HG03045 (cell line): ENCODE results near the gene PCMTD2.
A peak's percentile ranks its signal among the peaks of the same experiment; 100 is the strongest.

ENCODE experiments used
- ATAC-seq: cut with Tn5 transposase; IDR thresholded peaks from one replicate; pipeline ENCODE4 v1.9.1; 2021; ENCODE audit warnings: mild to moderate bottlenecking, moderate library complexity; ENCODE audit not compliant: unreplicated experiment

PCMTD2 gene

GRCh38 chr20:64255361-64256281 lies at the start of gene PCMTD2:
Gene PCMTD2, plus strand, starts transcription at chr20:64255748. Its CDS starts 4,218 bp downstream, at chr20:64259966.
- ATAC-seq, result peak; percentile 80

- no peak for ATAC-seq
These were observed 48.9 kb upstream of the PCMTD2 start for GRCh38 chr20:64206614-64207013.

DNA sequence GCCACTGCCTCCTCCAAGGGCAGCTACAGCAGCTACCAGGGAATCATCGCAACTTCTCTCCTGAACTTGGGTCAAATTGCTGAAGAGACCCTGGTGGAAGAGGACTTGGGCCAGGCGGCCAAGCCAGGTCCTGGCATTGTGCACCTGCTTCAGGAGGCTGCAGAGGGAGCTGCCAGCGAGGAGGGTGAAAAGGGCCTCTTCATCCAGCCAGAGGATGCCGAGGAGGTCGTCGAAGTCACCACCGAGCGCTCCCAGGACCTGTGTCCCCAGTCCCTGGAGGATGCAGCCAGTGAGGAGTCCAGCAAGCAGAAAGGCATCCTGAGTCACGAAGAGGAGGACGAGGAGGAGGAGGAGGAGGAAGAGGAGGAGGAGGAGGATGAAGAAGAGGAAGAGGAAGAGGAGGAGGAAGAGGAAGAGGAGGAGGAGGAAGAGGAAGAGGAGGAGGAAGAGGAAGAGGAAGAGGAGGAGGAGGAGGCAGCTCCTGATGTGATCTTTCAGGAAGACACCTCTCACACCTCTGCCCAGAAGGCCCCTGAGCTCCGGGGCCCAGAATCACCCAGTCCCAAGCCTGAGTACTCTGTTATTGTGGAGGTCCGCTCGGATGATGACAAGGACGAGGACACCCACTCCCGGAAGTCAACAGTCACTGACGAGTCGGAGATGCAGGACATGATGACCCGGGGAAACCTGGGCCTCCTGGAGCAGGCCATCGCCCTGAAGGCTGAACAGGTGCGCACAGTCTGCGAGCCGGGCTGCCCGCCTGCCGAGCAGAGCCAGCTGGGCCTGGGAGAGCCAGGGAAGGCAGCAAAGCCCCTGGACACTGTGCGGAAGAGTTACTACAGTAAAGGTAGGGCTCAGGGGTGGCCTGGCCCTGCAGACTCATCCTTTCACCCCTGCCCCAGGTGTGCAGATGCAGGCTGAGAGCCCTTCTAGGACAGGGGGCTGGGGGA lies 47.6 kb upstream of the PCMTD2 start:
- no peak for ATAC-seq

DNA sequence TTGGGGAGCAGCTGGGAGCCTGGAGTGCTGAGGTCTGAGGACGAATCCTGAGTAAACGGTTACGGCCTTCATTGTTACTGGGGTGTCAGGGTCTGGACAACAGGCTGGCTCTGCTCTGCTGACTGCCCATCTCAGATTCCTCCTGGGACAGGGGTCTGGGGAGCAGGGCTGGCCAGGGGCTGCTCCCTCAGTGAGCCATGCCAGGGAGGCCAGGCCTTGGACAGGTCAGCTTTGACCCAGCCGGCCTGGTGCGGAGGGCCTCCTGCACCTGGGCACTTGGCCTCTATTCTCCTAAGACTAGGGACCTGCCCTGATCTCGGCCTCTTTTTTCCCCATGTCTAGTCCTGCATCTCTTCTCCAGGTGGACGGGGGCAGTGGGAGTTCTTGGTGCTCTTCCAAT lies 46.4 kb upstream of the PCMTD2 start:
- ATAC-seq, result no peak

DNA sequence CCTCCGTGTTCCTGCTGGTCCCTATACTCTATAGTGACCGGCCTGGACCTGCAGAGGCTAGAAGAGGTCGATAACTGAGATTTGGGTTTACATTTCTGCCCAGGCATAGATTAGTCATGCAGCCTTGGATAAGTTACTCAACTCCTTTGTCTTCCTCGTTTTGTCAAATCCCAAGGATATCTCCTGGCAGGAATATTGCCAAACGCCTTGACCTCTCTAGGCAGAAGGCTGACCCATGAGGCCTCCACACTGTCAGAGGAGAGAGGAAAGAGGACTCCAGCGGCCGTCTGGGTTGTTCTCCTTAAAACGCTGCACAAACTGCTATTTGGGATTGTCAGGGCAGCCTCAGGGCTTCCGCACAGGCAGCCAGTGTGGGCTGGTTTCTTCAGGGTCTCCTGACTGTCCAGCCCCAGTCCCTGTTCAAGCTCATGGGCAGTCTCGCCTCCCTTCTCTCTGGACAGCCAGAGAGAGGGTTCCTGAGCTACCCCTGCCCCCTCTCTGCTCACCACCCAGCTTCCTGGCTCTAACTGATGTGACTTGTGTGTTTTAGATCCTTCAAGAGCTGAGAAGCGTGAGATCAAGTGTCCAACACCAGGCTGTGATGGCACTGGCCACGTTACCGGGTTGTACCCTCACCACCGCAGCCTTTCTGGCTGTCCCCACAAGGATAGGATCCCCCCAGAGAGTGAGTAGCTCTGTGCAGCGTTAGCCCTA lies 44.7 kb upstream of the PCMTD2 start:
- no peak for ATAC-seq

- ATAC-seq, result no peak
These were observed 43.5 kb upstream of the PCMTD2 start for GRCh38 chr20:64211874-64212658.

DNA sequence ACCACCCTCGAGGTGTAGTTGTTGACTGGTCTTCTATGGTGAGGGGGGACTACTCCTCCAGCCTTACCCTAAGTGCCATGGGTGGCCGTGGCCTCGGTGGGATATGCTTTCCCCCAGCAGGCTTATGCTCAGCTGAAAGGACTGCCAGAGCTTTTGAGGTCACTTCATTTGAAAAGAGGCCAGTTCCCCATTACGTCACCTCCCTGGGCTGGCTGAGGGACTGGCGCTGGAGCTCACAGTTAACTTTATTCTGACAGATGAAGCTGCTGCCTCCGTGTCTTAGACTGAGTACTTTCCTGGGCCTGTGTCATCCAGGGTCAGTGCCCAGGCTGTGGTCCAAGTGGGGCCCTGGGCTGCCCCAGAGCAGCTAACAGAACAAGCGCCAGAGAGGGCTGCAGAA lies 42.8 kb upstream of the PCMTD2 start:
- no peak for ATAC-seq

DNA sequence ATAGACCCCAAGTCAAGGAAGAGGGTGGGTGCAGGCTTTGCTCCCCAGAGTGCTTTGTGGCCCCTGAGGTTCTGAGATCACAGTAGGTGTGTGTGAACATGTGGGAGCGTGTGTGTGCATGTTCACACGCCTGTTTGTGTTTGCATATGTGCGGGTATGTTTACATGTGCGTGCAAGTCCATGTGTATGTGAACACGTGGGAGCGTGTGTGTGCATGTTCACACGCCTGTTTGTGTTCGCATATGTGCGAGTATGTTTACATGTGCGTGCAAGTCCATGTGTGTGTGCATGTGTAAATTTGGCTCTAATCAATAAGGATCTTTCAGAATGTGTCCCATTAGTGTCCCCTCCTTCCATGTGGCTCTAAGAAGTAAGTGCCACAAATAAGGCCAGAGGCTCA lies 41.4 kb upstream of the PCMTD2 start:
- no peak for ATAC-seq

DNA sequence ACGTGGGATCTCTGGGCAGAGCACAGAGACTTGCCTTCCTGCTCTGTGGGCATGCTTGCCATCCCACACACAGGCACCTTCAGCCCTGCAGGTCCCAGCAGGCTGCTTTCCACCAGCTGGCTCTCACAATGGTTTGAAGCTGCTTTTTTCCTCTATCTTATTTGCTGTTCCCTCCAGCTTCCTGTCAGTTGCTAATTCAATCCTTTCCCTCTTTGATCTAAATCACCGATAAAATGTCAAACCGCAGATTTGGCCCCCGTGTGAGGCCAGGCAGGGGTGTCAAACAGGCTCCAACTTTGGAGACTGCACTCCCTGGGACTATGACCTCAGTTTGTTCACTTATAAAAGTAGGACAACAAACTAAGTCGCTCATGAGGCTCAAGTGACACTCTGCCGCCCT lies 40.6 kb upstream of the PCMTD2 start:
- no peak for ATAC-seq

- ATAC-seq, result no peak
These were observed 39.5 kb upstream of the PCMTD2 start for GRCh38 chr20:64216036-64216435.

DNA sequence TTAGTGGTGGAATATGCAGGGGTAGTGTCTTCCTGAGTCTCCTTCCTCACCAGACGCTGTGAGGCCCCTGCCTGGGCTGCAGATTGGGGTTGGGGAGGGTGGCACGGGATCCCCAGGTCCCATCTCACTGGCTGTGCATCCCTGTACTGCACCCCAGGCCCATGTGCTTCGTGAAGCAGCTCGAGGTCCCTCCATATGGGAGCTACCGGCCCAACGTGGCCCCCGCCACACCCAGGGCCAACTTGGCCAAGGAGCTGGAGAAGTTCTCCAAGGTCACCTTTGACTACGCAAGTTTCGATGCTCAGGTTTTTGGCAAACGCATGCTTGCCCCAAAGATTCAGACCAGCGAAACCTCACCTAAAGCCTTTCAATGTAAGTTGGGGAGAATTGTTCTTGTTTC lies 38.6 kb upstream of the PCMTD2 start:
- ATAC-seq, result no peak

DNA sequence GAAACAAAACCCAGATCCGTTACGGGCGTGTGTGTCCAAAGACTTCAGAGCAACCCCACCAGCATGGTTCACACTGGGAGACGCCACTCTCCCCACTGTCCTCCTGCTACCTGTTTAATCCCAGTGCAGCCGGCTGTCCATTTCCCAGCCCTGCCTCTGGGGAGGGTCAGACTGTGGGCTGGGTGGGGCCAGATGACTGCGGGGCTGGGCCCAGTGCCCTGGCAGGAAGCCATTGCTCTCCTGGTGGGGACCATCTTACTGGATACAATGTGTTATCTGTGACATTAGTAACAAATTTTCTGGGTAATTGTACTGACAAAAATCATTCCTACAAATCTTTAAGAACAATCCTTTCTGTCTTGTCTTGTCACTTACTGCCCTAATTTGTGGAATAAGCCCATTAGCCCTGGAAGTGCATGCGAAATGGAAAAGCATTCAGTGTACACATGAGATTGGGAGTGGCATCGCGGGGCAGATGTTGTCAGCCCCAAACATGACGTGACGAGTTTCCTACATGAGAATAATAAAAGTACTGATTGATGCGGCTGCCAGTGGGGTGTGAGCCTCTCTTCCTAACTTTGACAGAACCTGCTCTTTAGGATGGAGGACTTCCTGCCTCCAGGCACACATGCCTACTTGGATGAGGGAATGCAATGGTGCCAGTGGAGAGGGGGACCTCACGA lies 37.9 kb upstream of the PCMTD2 start:
- no peak for ATAC-seq

GRCh38 chr20:64219202-64219601 lies 36.3 kb upstream of the PCMTD2 start:
- no peak for ATAC-seq

- no peak for ATAC-seq
These were observed 35.8 kb upstream of the PCMTD2 start for GRCh38 chr20:64219730-64220129.

GRCh38 chr20:64220420-64220819 lies 35.1 kb upstream of the PCMTD2 start:
- ATAC-seq, result no peak

DNA sequence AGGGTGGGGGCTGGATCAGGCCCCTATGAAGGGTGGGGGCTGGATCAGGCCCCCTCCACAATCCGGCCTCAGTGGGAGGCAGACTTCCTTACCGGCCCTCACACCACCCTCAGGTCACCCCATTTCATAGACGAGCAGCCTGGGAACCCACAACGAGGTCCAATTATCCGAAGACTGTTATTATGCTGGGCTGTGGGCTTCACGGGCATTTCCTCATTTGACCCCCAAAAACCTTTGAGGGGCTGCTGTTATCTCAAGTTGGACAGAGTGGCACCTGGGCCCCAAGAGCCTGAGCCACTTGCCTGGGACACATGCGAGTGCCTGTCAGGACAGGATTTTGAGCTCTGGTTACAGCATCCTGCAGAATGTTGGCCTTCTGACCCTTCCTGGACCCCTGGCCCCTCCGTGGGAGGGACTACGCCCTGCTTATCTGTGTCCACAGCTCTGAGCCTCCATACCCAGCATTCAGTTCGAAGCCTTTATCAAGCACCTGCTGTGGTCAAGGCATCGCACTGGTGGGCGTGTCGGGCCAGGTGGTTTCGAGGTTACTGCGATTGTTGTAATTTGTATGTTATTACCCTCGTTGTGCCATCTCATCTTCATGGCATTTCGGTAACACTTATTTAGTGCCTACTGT lies 34.5 kb upstream of the PCMTD2 start:
- ATAC-seq, result no peak

DNA sequence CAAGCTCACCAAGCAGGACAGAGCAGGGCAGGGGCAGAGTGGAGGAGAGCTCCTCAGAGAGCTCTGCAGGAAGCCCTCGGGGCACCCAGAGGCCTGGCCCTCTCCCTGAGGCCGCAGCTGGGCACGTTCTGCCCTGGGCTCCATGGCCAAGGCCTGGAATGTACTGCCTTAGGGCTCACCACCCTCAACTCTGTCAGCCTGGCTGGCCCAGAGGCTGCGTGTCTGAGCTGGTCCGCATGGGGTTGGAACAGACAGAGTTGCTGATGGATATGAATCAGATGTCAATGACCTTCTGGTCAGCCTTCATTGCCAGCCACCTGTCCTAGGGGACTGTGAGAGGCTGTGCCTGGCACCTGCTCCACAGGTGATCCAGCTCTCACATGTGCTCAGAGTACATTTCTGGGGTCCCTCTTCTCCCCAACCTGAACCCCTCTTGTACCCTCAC lies 33.2 kb upstream of the PCMTD2 start:
- no peak for ATAC-seq

GRCh38 chr20:64222851-64223525 lies 32.6 kb upstream of the PCMTD2 start:
- ATAC-seq, result no peak
